CD14-positive monocyte (primary cell): Measurements from ENCODE around the gene FBXL13. TPM values are rescaled to one million over a fixed set of nuclear protein-coding genes. Genes with fewer than 3 reads are reported as not detected.

Experiments
- DNase-seq, 3 donors: peaks; one replicate each; pipeline ENCODE4 v3.0.0-alpha.2; 2011 to 2022
- H2AFZ ChIP-seq: 2 replicates; pipeline ENCODE4 v1.6.0; 2012; ENCODE audit warnings: mild to moderate bottlenecking, low read depth, low read length, inconsistent platforms; ENCODE audit not compliant: insufficient read depth, poor library complexity, severe bottlenecking
- H3K27ac ChIP-seq, 2 donors: 1 replicate in 1 of 2; 2 replicates in 1 of 2; pipeline ENCODE4 v1.5.1; 2012 to 2013; ENCODE audit warnings: low read length in 2 of 2, control low read depth in 1 of 2, inconsistent platforms in 1 of 2, low read depth in 1 of 2, mild to moderate bottlenecking in 1 of 2
- H3K27me3 ChIP-seq, 2 donors: one replicate each; pipeline versions ENCODE4 v1.6.0 to v1.6.1; 2011 to 2013; ENCODE audit warnings: low read length in 2 of 2; ENCODE audit not compliant: control insufficient read depth in 2 of 2, insufficient read depth in 2 of 2
- H3K36me3 ChIP-seq, 2 donors: replicated peaks in 1 of 2; 1 replicate in 1 of 2; 2 replicates in 1 of 2; pipeline versions ENCODE4 v1.5.1 to v1.6.1; 2012 to 2013; ENCODE audit warnings: low read length in 2 of 2, control low read depth in 1 of 2, inconsistent platforms in 1 of 2, mild to moderate bottlenecking in 1 of 2; ENCODE audit not compliant: insufficient read depth in 2 of 2, control insufficient read depth in 1 of 2
- H3K4me1 ChIP-seq, 2 donors: 1 replicate in 1 of 2; 2 replicates in 1 of 2; pipeline versions ENCODE4 v1.5.1 to v1.6.1; 2012 to 2013; ENCODE audit warnings: low read length in 2 of 2, control low read depth in 1 of 2, inconsistent platforms in 1 of 2, mild to moderate bottlenecking in 1 of 2, moderate library complexity in 1 of 2; ENCODE audit not compliant: insufficient read depth in 2 of 2, control insufficient read depth in 1 of 2
- H3K4me2 ChIP-seq: replicated peaks from 2 replicates; pipeline ENCODE3; 2012; ENCODE audit warnings: low read length, moderate library complexity, mild to moderate bottlenecking; ENCODE audit not compliant: poor library complexity, severe bottlenecking; ENCODE audit errors: extremely low read depth
- H3K4me3 ChIP-seq, 3 experiments: fragments of 200-600 bp in 1 of 3; sonication (generic) in 1 of 3; replicated peaks in 1 of 3; 1 replicate in 2 of 3; 2 replicates in 1 of 3; pipeline ENCODE4 v1.5.1; 2011 to 2013; ENCODE audit warnings: low read length in 3 of 3, mild to moderate bottlenecking in 3 of 3, control low read depth in 2 of 3, low read depth in 2 of 3, inconsistent platforms in 1 of 3, moderate library complexity in 1 of 3
- H3K79me2 ChIP-seq: 2 replicates; pipeline ENCODE4 v1.6.0; 2012; ENCODE audit warnings: mild to moderate bottlenecking, control low read depth, inconsistent platforms, low read length, moderate library complexity; ENCODE audit not compliant: insufficient read depth
- H3K9ac ChIP-seq: 2 replicates; pipeline ENCODE4 v1.6.0; 2017; ENCODE audit warnings: low read length, mild to moderate bottlenecking; ENCODE audit not compliant: insufficient read depth, poor library complexity, severe bottlenecking
- H3K9me3 ChIP-seq, 2 donors: replicated peaks in 1 of 2; 1 replicate in 1 of 2; 2 replicates in 1 of 2; pipeline versions ENCODE4 v1.5.1 to v1.6.1; 2012 to 2013; ENCODE audit warnings: low read length in 2 of 2, control low read depth in 1 of 2; ENCODE audit not compliant: control insufficient read depth in 1 of 2, insufficient read depth in 1 of 2
- H4K20me1 ChIP-seq: 2 replicates; pipeline ENCODE4 v1.6.0; 2012; ENCODE audit warnings: mild to moderate bottlenecking, low read length, control low read depth, moderate library complexity; ENCODE audit not compliant: insufficient read depth
- H3K27ac Mint-ChIP-seq, 7 donors: one replicate each; pipeline ENCODE4 v1.8.0; 2020; ENCODE audit warnings: mild to moderate bottlenecking in 7 of 7, mixed read lengths in 7 of 7, moderate library complexity in 6 of 7, inconsistent platforms in 2 of 7
- H3K27me3 Mint-ChIP-seq, 3 donors: one replicate each; pipeline ENCODE4 v1.8.0; 2021 to 2022; ENCODE audit warnings: low read depth in 3 of 3, mild to moderate bottlenecking in 3 of 3, mixed read lengths in 3 of 3, moderate library complexity in 3 of 3, inconsistent platforms in 1 of 3
- H3K36me3 Mint-ChIP-seq, 2 donors: one replicate each; pipeline ENCODE4 v1.8.0; 2020; ENCODE audit warnings: mixed read lengths in 2 of 2, inconsistent platforms in 1 of 2, mild to moderate bottlenecking in 1 of 2
- H3K4me1 Mint-ChIP-seq: one replicate; pipeline ENCODE4 v1.8.0; 2020; ENCODE audit warnings: mild to moderate bottlenecking, mixed read lengths
- H3K4me3 Mint-ChIP-seq, 2 donors: one replicate each; pipeline ENCODE4 v1.8.0; 2020; ENCODE audit warnings: mild to moderate bottlenecking in 2 of 2, mixed read lengths in 2 of 2, moderate library complexity in 1 of 2
- H3K9me3 Mint-ChIP-seq, 7 donors: one replicate each; pipeline ENCODE4 v1.8.0; 2020 to 2022; ENCODE audit warnings: mixed read lengths in 7 of 7, mild to moderate bottlenecking in 6 of 7, moderate library complexity in 6 of 7, inconsistent platforms in 2 of 7
- CTCF ChIP-seq: fragments of 200-600 bp; IDR thresholded peaks from one replicate; pipeline ENCODE4 v1.8.0; 2022; ENCODE audit warnings: antibody characterized with exemption, mild to moderate bottlenecking
- WGBS: methylation state at CpG from one replicate; pipeline ENCODE4 v1.1.5; 2013; ENCODE audit warnings: missing lambda C conversion rate; ENCODE audit not compliant: insufficient coverage; 5-methylcytosine and 5-hydroxymethylcytosine counted together
- intact Hi-C, 2 donors: fragments of 100-400 bp; cut with micrococcal nuclease; formaldehyde crosslinking; loops; one replicate each; pipeline versions ENCODE4 v1.15.0 to v1.15.1; 2023
- polyA plus RNA-seq, 3 donors: library from polyadenylated mRNA; depleted of rRNA in 1 of 3; unstranded in 2 of 3; stranded (reverse) in 1 of 3; fragments of 300-500 nt in 2 of 3; fragments of >200 nt in 1 of 3; fragmentation: Illumina TruSeq in 2 of 3; gene quantifications; 1 replicate in 2 of 3; 2 replicates in 1 of 3; pipeline ENCODE4 v1.2.3, GENCODE V29; 2012 to 2021

FBXL13 gene
- polyA plus RNA-seq, 3 donors = 0.05 TPM; not detected in 2

GRCh38 chr7:103120362-103120761 lies 45.8 kb upstream of the FBXL13 start:
- intact Hi-C loops = no loop called here
- DNase-seq = no peak
- no peak for TF ChIP-seq CTCF
- Histone ChIP-seq H3K9me3 (no peaks in the 10 kb centered on the region), H3K36me3 (peaks cover 31 to 54% of the 10 kb centered on the region in 2 donors), H3K9ac (no peak overlapping the region), H3K4me1 (peaks cover 0 to 3% of the 10 kb centered on the region in 2 donors), H4K20me1 (no peaks in the 10 kb centered on the region), H3K4me3 (no peak overlapping the region), H3K27me3 (no peaks in the 10 kb centered on the region), H2AFZ (no peak overlapping the region), H3K79me2 (no peaks in the 10 kb centered on the region), H3K27ac (no peak overlapping the region), H3K4me2 (no peak overlapping the region)
- Mint-ChIP-seq H3K36me3 (peaks cover 30 to 38% of the 10 kb centered on the region in 2 donors), H3K27me3 (no peaks in the 10 kb centered on the region), H3K27ac (no peak overlapping the region), H3K4me3 (no peak overlapping the region), H3K9me3 (no peaks in the 10 kb centered on the region), H3K4me1 (peaks cover 2% of the 10 kb centered on the region)
- WGBS = no CpG with 5 or more reads among the region's 1 CpG

DNA sequence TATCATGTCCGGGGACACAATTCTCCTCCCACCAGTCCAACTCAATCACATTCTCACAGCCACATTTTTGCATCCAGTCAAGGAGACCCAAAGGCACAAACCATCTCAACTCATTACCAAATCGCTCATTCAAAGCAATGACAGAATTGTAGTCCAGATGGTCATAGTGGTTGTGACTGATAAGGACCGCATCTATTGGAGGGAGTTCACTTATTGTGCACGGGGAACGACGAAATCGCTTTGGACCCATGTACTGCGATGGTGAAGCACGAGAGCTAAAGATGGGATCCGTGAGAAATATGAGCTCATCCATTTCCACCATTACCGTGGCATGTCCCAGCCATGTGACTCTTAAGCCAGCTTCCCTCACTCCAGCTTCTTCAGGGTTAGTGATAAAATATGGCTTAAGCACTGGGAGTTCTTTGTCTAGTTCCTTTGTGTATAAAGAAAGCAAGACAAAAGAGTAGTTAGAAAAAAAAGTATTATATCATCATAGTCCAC lies 45.2 kb upstream of the FBXL13 start:
- peaks cover 31 to 57% of the 10 kb centered on the region in 2 donors for H3K36me3 ChIP-seq
- Mint-ChIP-seq H3K4me3 (no peak overlapping the region), H3K27me3 (no peaks in the 10 kb centered on the region), H3K36me3 (peaks cover 34 to 38% of the 10 kb centered on the region in 2 donors), H3K4me1 (peaks cover 2% of the 10 kb centered on the region), H3K9me3 (no peaks in the 10 kb centered on the region), H3K27ac (no peak overlapping the region)
- no peak for DNase-seq
- no peaks in the 10 kb centered on the region for H4K20me1 ChIP-seq
- H3K27me3 ChIP-seq = no peaks in the 10 kb centered on the region
- no peak overlapping the region for H3K9ac ChIP-seq
- H3K9me3 ChIP-seq = no peaks in the 10 kb centered on the region
- no peaks in the 10 kb centered on the region for H3K79me2 ChIP-seq
- peaks cover 0 to 3% of the 10 kb centered on the region in 2 donors for H3K4me1 ChIP-seq
- intact Hi-C loops = no loop called here
- H3K4me2 ChIP-seq = no peak overlapping the region
- 100% methylated on average over 1 of the region's 11 CpGs for WGBS
- no peak overlapping the region for H2AFZ ChIP-seq
- no peak for TF ChIP-seq CTCF
- no peak overlapping the region for H3K4me3 ChIP-seq
- no peak overlapping the region for H3K27ac ChIP-seq
